H1 (cell line): ENCODE results near the gene UBTD2. TPM values are rescaled to one million over a fixed set of nuclear protein-coding genes. Genes with fewer than 3 reads are reported as not detected.

Source experiments
- BACH1 ChIP-seq: IDR thresholded peaks from 2 replicates; pipeline ENCODE4 v1.6.1; 2012; ENCODE audit warnings: low read length, improper control_type of control experiment
- BCL11A ChIP-seq, 2 experiments: IDR thresholded peaks; one replicate each; pipeline ENCODE4 v1.6.1; 2011; ENCODE audit warnings: low read depth in 2 of 2, low read length in 2 of 2, mild to moderate bottlenecking in 2 of 2
- CEBPB ChIP-seq: IDR thresholded peaks from 2 replicates; pipeline ENCODE4 v1.6.1; 2012; ENCODE audit warnings: low read depth, low read length
- CHD2 ChIP-seq: IDR thresholded peaks from 2 replicates; pipeline ENCODE4 v1.6.1; 2012; ENCODE audit warnings: low read length, improper control_type of control experiment
- EGR1 ChIP-seq: IDR thresholded peaks from 2 replicates; pipeline ENCODE4 v1.6.1; 2011; ENCODE audit warnings: low read depth, low read length, borderline replicate concordance
- FOSL1 ChIP-seq: IDR thresholded peaks from 2 replicates; pipeline ENCODE4 v1.6.1; 2011; ENCODE audit warnings: mild to moderate bottlenecking, low read depth, low read length, moderate library complexity; ENCODE audit not compliant: insufficient read depth
- GABPA ChIP-seq: IDR thresholded peaks from 2 replicates; pipeline ENCODE4 v1.6.1; 2011; ENCODE audit warnings: mild to moderate bottlenecking, low read length, moderate library complexity, borderline replicate concordance; ENCODE audit not compliant: insufficient read depth
- HDAC2 ChIP-seq, 2 experiments: fragments of 300-600 bp in 1 of 2; sonication (generic) in 1 of 2; IDR thresholded peaks; 2 replicates each; pipeline ENCODE4 v1.6.1; 2011 to 2012; ENCODE audit warnings: low read depth in 2 of 2, low read length in 2 of 2, mild to moderate bottlenecking in 2 of 2, moderate library complexity in 2 of 2, borderline replicate concordance in 1 of 2, inconsistent platforms in 1 of 2
- PHF8 ChIP-seq: fragments of 200-600 bp; sonication (generic); conservative IDR thresholded peaks from 2 replicates; pipeline ENCODE4 v1.7.1; 2012; ENCODE audit warnings: low read depth, mild to moderate bottlenecking, inconsistent platforms, low read length, moderate library complexity
- RAD21 ChIP-seq, 2 experiments: IDR thresholded peaks in 1 of 2; conservative IDR thresholded peaks in 1 of 2; 2 replicates each; pipeline ENCODE4 v1.6.1; 2011; ENCODE audit warnings: low read depth in 2 of 2, low read length in 2 of 2, improper control_type of control experiment in 1 of 2, inconsistent platforms in 1 of 2, mild to moderate bottlenecking in 1 of 2, moderate library complexity in 1 of 2
- RBBP5 ChIP-seq: IDR thresholded peaks from 2 replicates; pipeline ENCODE4 v1.7.1; 2012; ENCODE audit warnings: low read depth, mild to moderate bottlenecking, inconsistent platforms, low read length, moderate library complexity, borderline replicate concordance
- RNF2 ChIP-seq: fragments of 200-900, 300-1000 bp; sonication (generic); IDR thresholded peaks from 2 replicates; pipeline ENCODE4 v1.7.1; 2016; ENCODE audit warnings: borderline replicate concordance, low read depth, mild to moderate bottlenecking, antibody characterized with exemption, low read length; ENCODE audit not compliant: poor library complexity, severe bottlenecking; ENCODE audit errors: missing control alignments
- RXRA ChIP-seq: IDR thresholded peaks from 2 replicates; pipeline ENCODE4 v1.6.1; 2011; ENCODE audit warnings: low read depth, mild to moderate bottlenecking, low read length, moderate library complexity; ENCODE audit not compliant: insufficient read depth
- SIRT6 ChIP-seq: IDR thresholded peaks from one replicate; pipeline ENCODE4 v1.7.1; 2012; ENCODE audit warnings: low read length, inconsistent platforms
- SIX5 ChIP-seq: IDR thresholded peaks from 2 replicates; pipeline ENCODE4 v1.6.1; 2011; ENCODE audit warnings: mild to moderate bottlenecking, low read depth, low read length
- SP1 ChIP-seq: IDR thresholded peaks from 2 replicates; pipeline ENCODE4 v1.6.1; 2011; ENCODE audit warnings: low read depth, low read length
- SP4 ChIP-seq: IDR thresholded peaks from 2 replicates; pipeline ENCODE4 v1.6.1; 2012; ENCODE audit warnings: low read length, inconsistent platforms
- SRF ChIP-seq: IDR thresholded peaks from 2 replicates; pipeline ENCODE4 v1.6.1; 2011; ENCODE audit warnings: mild to moderate bottlenecking, low read depth, low read length, moderate library complexity
- TAF1 ChIP-seq: IDR thresholded peaks from 2 replicates; pipeline ENCODE4 v1.6.1; 2011; ENCODE audit warnings: mild to moderate bottlenecking, low read depth, low read length
- TEAD4 ChIP-seq: IDR thresholded peaks from 2 replicates; pipeline ENCODE4 v1.6.1; 2012; ENCODE audit warnings: low read depth, low read length, inconsistent platforms, mixed read lengths
- polyA plus RNA-seq, 7 experiments: library from polyadenylated mRNA; depleted of rRNA in 3 of 7; stranded (reverse) in 5 of 7; unstranded in 2 of 7; fragments of >200 nt in 5 of 7; fragments of 200-250 nt in 2 of 7; gene quantifications; 1 replicate in 5 of 7; 2 replicates in 1 of 7; 4 replicates in 1 of 7; pipeline versions ENCODE4 v1.2.1 to v1.2.3, GENCODE V29; 2011 to 2013; ENCODE audit warnings: missing spikeins in 2 of 7, mixed read lengths in 2 of 7
- total RNA-seq: library from RNA; stranded (reverse); fragmentation: NEBNext Ultra II Directional; extraction: Animal tissue kit (Norgen Biotek cat#: 25700); gene quantifications from 2 replicates; pipeline ENCODE4 v1.2.1, GENCODE V29; 2021
- TF ChIP-seq, protein P1 (sequence below): IDR thresholded peaks from 2 replicates; pipeline ENCODE4 v1.6.1; 2011; ENCODE audit warnings: low read depth, mild to moderate bottlenecking, low read length; ENCODE audit not compliant: insufficient read depth
- TF ChIP-seq, protein P2 (sequence below): IDR thresholded peaks from 2 replicates; pipeline ENCODE4 v1.6.1; 2012; ENCODE audit warnings: inconsistent platforms

Gene UBTD2
- total and polyA plus RNA-seq, 2 of the 8 experiments (the other 6 are each of a cell fraction or from before 2014, with no cell fraction given) = 14.5 to 39.2 TPM

DNA sequence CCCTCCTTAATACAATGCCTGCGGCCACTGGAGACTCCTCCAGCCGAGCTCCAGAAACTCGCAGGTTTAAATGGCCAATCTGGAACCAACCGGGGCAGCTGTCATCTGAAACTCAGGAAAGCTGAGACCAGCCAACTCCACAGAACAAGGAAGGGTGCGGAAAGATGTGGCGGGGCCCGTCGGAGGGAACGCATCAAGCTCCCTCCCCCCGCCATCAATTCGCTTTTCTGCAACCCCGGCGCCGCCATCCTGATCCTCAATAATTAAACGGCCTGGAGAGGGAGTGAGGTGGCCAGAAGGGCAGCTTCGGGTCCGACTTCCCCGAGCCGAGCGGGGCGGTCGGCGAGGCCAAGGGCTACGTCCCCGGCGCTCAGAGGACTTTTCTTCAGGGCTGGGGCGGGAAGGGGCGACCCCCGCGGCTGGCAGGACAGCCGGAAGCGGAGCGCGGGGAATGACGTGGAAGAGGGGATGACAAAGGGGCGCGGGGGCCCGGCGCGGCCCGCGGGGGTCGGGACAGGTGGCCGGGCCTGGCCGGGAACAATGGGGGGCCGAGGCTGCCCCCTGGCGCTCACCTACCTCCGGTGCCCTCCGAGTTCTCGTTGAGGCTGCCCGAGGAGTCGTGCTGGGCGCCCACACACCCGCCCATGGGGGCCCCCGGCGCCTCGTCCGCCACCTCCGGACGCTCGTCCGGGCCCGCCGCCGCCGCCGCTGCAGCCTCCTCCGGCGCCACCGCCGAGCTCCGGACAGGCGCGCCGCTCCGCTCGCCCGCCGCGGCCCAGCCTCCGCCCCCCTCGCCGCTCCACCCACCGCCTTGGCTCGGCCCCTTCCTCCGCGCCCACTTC, at the start of gene UBTD2 (continued):
- TF ChIP-seq SP4 = no peak
- no peak for TF ChIP-seq CEBPB
- no peak for TF ChIP-seq CHD2
- TF ChIP-seq HDAC2 (IDR thresholded peaks at IDR 0.05; ENCODE audit: borderline replicate concordance in 1 of 2, low read depth in 2 of 2, low read length in 2 of 2) = peak in 1 of 2 experiments; percentile 79; a peak in 2 of 4 replicates
- TF ChIP-seq GABPA = no peak
- no peak for TF ChIP-seq BCL11A (IDR thresholded peaks at IDR 0.05; ENCODE audit: low read depth in 2 of 2, low read length in 2 of 2)
- TF ChIP-seq TAF1 = peak; percentile 30; the same call in 1 of the 2 replicates
- no peak for TF ChIP-seq BACH1
- peak; percentile 2 to 17; a peak in 2 of 4 replicates for TF ChIP-seq RAD21 (IDR thresholded peaks at IDR 0.05 in 1 of 2, conservative IDR thresholded peaks at IDR 0.05 in 1 of 2; ENCODE audit: low read depth in 2 of 2, low read length in 2 of 2)
- TF ChIP-seq RXRA = no peak
- TF ChIP-seq, protein P1, sequence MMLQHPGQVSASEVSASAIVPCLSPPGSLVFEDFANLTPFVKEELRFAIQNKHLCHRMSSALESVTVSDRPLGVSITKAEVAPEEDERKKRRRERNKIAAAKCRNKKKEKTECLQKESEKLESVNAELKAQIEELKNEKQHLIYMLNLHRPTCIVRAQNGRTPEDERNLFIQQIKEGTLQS = no peak
- TF ChIP-seq TEAD4 = 0 out of 2 replicates have a peak, but pooled peaks have one; percentile 2
- no peak for TF ChIP-seq SP1
- no peak for TF ChIP-seq EGR1
- TF ChIP-seq RNF2 = no peak
- TF ChIP-seq RBBP5 = peak; percentile 73; the same call in 1 of the 2 replicates
- TF ChIP-seq PHF8 = peak; percentile 83; the same call in 1 of the 2 replicates
- no peak for TF ChIP-seq SIRT6
- no peak for TF ChIP-seq SIX5
- TF ChIP-seq, protein P2, sequence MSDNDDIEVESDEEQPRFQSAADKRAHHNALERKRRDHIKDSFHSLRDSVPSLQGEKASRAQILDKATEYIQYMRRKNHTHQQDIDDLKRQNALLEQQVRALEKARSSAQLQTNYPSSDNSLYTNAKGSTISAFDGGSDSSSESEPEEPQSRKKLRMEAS = peak; percentile 26; the same call in 1 of the 2 replicates
- TF ChIP-seq SRF = no peak
- no peak for TF ChIP-seq FOSL1
